Measurements from ENCODE around the gene NUFIP2.

DNA sequence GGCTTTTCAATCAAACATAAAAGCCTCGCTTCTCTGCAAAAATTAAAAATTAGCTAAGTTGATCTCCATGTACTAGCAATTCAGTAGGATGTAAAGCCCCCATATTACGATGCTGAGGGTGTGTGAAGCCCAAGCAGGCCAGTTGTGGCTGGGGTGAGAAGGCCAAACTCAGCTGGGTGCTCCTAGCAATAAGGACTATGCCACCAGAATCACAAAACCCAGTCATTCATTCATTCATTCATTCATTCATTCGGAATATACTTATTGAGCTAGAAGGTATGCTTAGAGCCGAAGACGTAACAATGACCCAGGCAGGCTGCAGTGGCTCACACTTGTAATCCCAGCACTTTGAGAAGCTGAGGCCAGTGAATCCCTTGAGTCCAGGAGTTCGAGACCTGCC lies 51.2 kb downstream of the NUFIP2 start:
- TF ChIP-seq, protein P1, sequence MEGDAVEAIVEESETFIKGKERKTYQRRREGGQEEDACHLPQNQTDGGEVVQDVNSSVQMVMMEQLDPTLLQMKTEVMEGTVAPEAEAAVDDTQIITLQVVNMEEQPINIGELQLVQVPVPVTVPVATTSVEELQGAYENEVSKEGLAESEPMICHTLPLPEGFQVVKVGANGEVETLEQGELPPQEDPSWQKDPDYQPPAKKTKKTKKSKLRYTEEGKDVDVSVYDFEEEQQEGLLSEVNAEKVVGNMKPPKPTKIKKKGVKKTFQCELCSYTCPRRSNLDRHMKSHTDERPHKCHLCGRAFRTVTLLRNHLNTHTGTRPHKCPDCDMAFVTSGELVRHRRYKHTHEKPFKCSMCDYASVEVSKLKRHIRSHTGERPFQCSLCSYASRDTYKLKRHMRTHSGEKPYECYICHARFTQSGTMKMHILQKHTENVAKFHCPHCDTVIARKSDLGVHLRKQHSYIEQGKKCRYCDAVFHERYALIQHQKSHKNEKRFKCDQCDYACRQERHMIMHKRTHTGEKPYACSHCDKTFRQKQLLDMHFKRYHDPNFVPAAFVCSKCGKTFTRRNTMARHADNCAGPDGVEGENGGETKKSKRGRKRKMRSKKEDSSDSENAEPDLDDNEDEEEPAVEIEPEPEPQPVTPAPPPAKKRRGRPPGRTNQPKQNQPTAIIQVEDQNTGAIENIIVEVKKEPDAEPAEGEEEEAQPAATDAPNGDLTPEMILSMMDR (IDR thresholded peaks at IDR 0.05; ENCODE audit: low read depth, low read length, poor library complexity, severe bottlenecking) = no peak
- TF ChIP-seq EZH2phosphoT487 (IDR thresholded peaks at IDR 0.05; ENCODE audit: borderline replicate concordance, low read length) = no peak
